ENCODE measurements around the gene HIVEP1.

DNA sequence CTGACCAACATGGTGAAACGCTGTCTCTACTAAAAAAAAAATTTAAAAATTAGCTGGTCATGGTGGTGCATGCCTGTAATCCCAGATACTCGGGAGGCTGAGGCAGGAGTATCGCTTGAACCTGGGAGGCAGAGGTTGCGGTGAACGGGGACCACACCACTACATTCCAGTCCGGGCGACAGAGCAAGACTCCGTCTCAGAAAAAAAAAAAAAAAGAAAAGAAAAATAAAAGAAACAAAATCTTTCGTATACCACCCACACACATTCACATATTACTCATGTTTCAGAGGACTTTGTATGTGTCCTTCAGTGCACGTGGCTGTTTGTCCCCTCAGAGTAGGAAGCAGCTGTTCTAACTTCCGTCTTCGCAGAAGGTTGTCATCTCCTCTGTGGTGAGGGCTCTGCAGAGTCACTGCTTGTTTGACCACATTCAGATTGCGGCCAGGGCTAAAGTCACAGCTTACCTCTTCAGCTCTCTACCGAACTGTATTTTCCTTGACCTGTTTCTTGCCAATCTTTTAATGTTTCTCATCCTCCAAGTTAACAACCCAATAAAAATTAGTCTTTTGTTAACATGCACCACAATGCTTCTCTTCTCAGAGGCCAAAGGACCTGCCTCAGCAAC, 36.6 kb upstream of the HIVEP1 start:
- TF ChIP-seq, protein P1, sequence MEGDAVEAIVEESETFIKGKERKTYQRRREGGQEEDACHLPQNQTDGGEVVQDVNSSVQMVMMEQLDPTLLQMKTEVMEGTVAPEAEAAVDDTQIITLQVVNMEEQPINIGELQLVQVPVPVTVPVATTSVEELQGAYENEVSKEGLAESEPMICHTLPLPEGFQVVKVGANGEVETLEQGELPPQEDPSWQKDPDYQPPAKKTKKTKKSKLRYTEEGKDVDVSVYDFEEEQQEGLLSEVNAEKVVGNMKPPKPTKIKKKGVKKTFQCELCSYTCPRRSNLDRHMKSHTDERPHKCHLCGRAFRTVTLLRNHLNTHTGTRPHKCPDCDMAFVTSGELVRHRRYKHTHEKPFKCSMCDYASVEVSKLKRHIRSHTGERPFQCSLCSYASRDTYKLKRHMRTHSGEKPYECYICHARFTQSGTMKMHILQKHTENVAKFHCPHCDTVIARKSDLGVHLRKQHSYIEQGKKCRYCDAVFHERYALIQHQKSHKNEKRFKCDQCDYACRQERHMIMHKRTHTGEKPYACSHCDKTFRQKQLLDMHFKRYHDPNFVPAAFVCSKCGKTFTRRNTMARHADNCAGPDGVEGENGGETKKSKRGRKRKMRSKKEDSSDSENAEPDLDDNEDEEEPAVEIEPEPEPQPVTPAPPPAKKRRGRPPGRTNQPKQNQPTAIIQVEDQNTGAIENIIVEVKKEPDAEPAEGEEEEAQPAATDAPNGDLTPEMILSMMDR (conservative IDR thresholded peaks at IDR 0.05; ENCODE audit: low read depth, low read length) = no peak
- TF ChIP-seq EZH2phosphoT487 (IDR thresholded peaks at IDR 0.05; ENCODE audit: borderline replicate concordance, low read length) = no peak
